ENCODE measurements around the gene EXOC3. TPM values are rescaled to one million over a fixed set of nuclear protein-coding genes. Genes with fewer than 3 reads are reported as not detected.
A peak's percentile ranks its signal among the peaks of the same experiment; 100 is the strongest.

Gene EXOC3
- total and polyA plus RNA-seq, 7 donors: 18.6 to 68.7 (median 48.2) TPM

DNA sequence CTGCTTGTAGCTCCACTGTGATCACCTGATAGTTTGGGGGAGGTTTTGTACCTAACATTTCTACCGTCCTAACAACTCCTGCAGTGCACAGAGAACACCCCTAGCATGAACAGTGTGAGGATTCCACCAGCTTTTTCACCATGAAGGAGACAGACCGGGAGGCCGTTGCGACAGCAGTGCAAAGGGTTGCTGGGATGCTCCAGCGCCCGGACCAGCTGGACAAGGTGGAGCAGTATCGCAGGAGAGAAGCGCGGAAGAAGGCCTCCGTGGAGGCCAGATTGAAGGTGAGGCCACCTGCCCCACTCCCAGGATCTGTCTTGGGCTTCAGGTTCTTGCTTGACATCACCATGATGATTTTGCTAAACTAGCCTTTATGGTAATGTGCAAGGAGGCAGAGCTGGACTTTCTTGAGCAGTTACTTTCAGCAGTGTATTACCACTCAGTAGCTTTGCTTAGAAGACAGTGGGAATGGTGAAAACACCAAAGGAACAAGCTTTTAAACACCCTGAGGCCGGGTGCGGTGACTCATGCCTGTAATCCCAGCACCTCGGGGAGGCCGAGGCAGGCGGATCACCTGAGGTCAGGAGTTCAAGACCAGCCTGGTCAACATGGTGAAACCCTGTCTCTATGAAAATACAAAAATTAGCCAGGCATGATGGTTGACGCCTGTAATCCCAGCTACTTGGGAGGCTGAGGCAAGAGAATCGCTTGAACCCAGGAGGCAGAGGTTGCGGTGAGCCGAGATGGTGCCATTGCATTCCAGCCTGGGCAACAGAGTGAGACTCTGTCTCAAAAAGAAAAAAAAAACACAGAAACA, 3.3 kb downstream of the EXOC3 start:
- 87 to 90% methylated on average over 19 of the region's 19 CpGs for WGBS, 2 donors
- intact Hi-C loops (cut with DNase I): loop anchor here (10.0 kb wide), 2 partner anchors 169 to 171 kb away; partner anchors contain the start of genes CEP72 and PDCD6
- peaks cover 13 to 58% (median 34%) of the 10 kb centered on the region in 4 donors for H3K36me3 ChIP-seq
- H3K4me3 ChIP-seq: no peak overlapping the region
- peak; percentile 22 for DNase-seq
- no peak for TF ChIP-seq POLR2A (IDR thresholded peaks at IDR 0.05)
- TF ChIP-seq CTCF (IDR thresholded peaks at IDR 0.05): no peak
- no peak for TF ChIP-seq EP300 (IDR thresholded peaks at IDR 0.05)
- no peak for TF ChIP-seq POLR2AphosphoS5 (IDR thresholded peaks at IDR 0.05)
- H3K4me1 ChIP-seq: peaks cover 0 to 27% (median 23%) of the 10 kb centered on the region in 4 donors
- H3K9me3 ChIP-seq: no peaks in the 10 kb centered on the region
- no peaks in the 10 kb centered on the region for H3K27me3 ChIP-seq
- H3K27ac ChIP-seq: no peak overlapping the region

- Histone ChIP-seq H3K9me3 (peaks cover 0 to 4% (median 1%) of the 10 kb centered on the region in 4 donors), H3K27ac (no peak overlapping the region), H3K27me3 (no peaks in the 10 kb centered on the region), H3K36me3 (peaks cover 13 to 64% (median 39%) of the 10 kb centered on the region in 4 donors), H3K4me3 (no peak overlapping the region), H3K4me1 (peaks cover 0 to 24% (median 20%) of the 10 kb centered on the region in 4 donors)
- peak; percentile 46 for DNase-seq
- intact Hi-C loops (cut with DNase I): loop anchor here (10.0 kb wide), 2 partner anchors 168 to 172 kb away; partner anchors contain the start of genes CEP72 and PDCD6
- TF ChIP-seq CTCF (IDR thresholded peaks at IDR 0.05) (peak in 3 of 4 experiments; percentile 12 to 49 (median 18)), POLR2A (IDR thresholded peaks at IDR 0.05) (no peak), EP300 (IDR thresholded peaks at IDR 0.05) (no peak)
- 49 to 63% methylated on average over 7 of the region's 7 CpGs for WGBS, 2 donors
Observed at GRCh38 chr5:446883-447263, 3.9 kb downstream of the EXOC3 start.

DNA sequence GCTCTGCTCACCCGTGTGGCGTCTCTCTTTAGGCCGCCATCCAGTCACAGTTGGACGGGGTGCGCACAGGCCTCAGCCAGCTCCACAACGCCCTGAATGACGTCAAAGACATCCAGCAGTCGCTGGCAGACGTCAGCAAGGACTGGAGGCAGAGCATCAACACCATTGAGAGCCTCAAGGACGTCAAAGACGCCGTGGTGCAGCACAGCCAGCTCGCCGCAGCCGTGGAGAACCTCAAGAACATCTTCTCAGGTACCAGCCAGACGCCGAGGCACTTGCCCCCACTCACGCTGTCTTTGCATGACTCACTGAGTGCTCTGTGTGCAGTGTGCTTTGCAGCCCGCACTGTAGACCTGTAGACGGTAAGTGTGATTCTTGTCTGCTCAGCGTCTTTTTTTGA, 4.5 kb downstream of the EXOC3 start:
- H3K27me3 ChIP-seq: no peaks in the 10 kb centered on the region
- WGBS, 2 donors: 95 to 96% methylated on average over 21 of the region's 21 CpGs
- peaks cover 0 to 8% (median 2%) of the 10 kb centered on the region in 4 donors for H3K9me3 ChIP-seq
- TF ChIP-seq POLR2AphosphoS5 (IDR thresholded peaks at IDR 0.05): no peak
- no peak for TF ChIP-seq EP300 (IDR thresholded peaks at IDR 0.05)
- TF ChIP-seq POLR2A (IDR thresholded peaks at IDR 0.05): no peak
- TF ChIP-seq CTCF (IDR thresholded peaks at IDR 0.05): no peak
- no peak overlapping the region for H3K27ac ChIP-seq
- no peak overlapping the region for H3K4me3 ChIP-seq
- peak; percentile 53 for DNase-seq
- peaks cover 0 to 18% (median 13%) of the 10 kb centered on the region in 4 donors for H3K4me1 ChIP-seq
- peaks cover 13 to 70% (median 44%) of the 10 kb centered on the region in 4 donors for H3K36me3 ChIP-seq
- intact Hi-C loops (cut with DNase I): loop anchor here (10.0 kb wide), 2 partner anchors 167 to 173 kb away; partner anchors contain the start of genes CEP72 and PDCD6

DNA sequence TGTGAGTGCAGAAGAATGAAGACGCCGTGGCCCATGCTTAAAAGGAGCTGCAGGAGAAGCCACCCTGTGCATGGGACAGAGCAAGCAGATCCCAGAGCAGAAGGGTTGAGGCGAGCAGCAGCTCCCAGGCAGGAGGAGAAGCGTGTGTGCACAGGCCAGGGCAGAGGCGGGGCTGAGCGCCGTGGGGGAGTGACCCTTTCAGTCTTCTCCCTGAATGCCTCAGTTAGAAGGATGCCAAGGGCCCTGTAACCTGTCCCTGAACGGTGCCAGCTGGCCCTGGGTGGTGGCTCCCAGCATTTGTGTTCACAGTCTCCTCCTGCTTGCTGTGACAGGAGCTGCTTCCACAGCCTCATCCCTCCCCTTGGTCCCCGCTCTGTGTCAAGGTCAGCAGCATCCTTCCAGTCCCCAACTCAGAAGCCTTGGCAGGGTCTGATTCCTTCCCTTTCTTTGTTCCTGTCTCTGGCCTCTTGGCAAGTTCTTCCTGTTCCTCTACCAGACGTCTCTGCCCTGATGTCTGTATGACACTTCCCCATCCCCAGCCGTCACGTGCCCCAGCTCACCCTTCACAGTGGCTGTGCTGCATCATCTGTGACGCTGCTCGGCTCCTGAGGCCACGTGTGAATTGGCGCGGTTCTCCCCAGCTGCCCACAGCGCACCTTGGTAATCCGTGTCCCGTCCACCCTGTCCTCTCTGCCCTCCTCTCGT, 5.2 kb downstream of the EXOC3 start:
- Histone ChIP-seq H3K27me3 (no peaks in the 10 kb centered on the region), H3K9me3 (peaks cover 0 to 8% (median 3%) of the 10 kb centered on the region in 4 donors), H3K4me1 (peaks cover 0 to 16% (median 13%) of the 10 kb centered on the region in 4 donors), H3K36me3 (peaks cover 13 to 77% (median 46%) of the 10 kb centered on the region in 4 donors), H3K4me3 (no peak overlapping the region), H3K27ac (no peak overlapping the region)
- intact Hi-C loops (cut with DNase I): loop anchor here (10.0 kb wide), 2 partner anchors 167 to 173 kb away; partner anchors contain the start of genes CEP72 and PDCD6
- peak; percentile 79 for DNase-seq
- no peak for TF ChIP-seq POLR2AphosphoS5 (IDR thresholded peaks at IDR 0.05)
- TF ChIP-seq POLR2A (IDR thresholded peaks at IDR 0.05): no peak
- no peak for TF ChIP-seq EP300 (IDR thresholded peaks at IDR 0.05)
- TF ChIP-seq CTCF (IDR thresholded peaks at IDR 0.05): no peak
- 85 to 89% methylated on average over 21 of the region's 21 CpGs for WGBS, 2 donors

Data from sigmoid colon (tissue), 7 donors.